Cerebellar nuclear complex (tissue), 1 donor: ENCODE data around the gene NTN3.
"Not testable (repeated sequence)": the region's sequence is repeated elsewhere in the genome, so short reads cannot be mapped to it uniquely, and the experiment has no call there.

ENCODE experiments used
- DNase-seq, 2 experiments: peaks; one replicate each; lab custom pipeline; 2025; lab: John Stamatoyannopoulos, UW

The NTN3 gene

GRCh38 chr16:2479996-2480395, 8.9 kb downstream of the NTN3 start:
- DNase-seq = not testable (repeated sequence)

GRCh38 chr16:2480948-2481347, 9.9 kb downstream of the NTN3 start:
- no peak for DNase-seq

DNA sequence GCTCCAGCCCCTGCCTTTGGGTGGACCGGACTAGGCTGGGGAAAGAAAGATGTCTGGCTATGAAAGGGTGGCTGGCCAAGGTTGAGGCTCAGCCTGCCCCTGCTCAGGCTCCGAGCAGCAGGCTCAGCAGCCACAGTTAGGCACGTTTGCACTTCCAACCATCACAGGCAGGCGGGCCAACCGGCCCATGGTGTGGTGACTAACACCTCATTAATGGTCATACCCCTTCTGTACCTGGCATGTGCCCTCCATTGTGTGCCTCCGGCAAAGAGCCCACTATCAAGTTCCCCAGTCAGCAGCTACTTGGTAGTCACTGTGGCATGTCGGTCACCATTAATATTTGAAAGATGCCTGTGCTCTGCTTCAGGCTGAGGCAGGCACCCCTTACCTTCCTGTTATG, 10.6 kb downstream of the NTN3 start:
- no peak for DNase-seq

DNA sequence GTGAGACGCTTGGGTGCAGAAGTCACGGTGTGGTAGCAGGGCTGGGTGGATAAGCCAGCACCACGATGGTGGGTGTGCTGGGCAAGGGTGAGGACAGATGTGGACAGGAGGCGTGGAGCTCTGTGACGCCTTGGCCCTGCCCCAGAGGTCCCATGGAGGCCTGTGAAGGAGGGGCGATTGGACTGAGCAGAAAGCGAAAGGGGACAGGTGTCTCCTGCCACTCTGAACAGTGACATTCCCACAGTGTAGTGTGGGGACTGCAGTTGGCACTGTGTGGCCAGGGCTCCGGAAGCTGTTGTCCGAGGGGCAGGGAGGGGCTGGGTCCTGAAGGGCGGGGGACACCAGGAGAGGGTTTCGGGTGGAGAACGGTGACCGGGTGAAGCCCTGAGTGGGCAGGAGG, 11.2 kb downstream of the NTN3 start:
- DNase-seq = no peak

- peak in 1 of 2 experiments; percentile 45 for DNase-seq
Observed at GRCh38 chr16:2482708-2483534, 11.8 kb downstream of the NTN3 start.

DNA sequence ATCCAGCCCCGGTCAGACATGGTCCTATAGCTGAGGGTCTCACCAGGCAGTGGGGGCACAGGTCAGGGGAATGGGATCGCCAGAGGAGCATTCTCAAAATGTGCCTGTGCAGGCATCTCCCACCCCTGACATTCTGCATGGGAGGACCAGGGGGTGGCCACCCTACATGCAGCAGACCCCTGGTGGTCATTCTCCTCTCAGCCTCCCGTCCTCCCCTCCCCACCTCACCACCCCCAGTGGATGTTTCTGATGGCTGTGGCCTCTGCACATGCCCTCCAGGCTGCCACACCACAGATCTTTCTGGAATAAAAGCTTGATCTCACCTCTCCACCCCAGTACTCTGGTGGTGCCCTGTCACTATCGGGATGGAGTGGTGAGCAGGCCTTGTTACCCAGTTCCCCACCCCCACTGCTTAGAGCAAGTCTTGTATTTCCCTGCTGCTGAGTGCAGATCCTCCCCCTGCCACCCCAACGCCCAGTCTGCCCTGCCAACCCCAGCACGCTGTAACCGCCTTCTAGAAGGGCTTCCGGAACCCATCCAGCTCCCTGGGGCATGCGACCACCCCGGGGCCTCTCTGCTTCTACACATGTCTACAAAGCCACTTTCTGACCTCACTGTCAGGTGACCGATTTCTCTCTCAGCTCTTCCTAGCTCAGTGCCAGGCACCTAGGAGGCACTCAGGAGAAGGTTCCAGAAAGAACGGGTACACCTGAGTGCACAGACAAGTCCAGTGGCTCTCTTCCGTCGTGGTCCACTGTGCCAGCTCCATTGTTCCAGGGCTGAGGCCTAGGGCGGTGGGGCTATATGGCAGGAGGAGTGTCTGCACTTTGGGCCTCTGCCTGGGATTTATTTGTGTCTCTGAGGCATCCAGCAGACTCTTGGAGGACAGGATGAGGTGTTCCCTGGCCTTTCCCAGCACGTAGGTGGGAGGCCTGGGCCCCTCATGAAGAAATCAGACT, 13.1 kb downstream of the NTN3 start:
- no peak for DNase-seq

DNA sequence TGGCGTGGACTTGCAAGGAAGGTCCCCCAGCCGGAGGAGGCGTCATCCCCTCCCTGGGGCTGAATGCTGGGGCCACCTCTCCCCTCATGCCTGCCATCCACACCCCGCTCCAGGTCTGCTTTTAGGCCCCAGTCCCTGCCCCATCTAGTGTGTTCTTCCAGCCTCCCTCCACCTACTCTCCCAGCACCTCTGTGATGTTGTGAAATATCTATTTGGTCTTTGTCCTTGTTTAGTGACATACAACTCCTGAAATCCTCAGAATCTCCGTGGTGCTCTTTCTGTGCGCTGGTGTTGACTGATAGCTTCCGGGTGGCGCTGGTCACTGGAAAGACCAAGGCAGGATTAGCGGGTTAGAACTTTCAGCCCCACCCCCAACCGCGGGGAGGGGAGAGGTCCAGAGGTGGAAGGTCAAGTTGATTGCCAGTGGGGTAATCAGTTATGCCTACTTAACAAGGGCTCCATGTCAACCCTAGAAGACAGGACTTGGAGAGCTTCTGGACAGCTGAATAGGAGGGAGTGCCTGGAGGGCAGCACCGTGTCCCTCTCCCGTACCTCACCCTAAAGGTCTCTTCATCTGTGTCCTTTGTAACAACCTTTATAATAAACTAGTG, 13.9 kb downstream of the NTN3 start:
- DNase-seq = no peak

- DNase-seq = no peak
Observed at GRCh38 chr16:2485811-2486507, 14.9 kb downstream of the NTN3 start.

- DNase-seq = peak in 1 of 2 experiments; percentile 59
Observed at GRCh38 chr16:2486645-2487516, 15.8 kb downstream of the NTN3 start.

GRCh38 chr16:2487517-2487842, 16.4 kb downstream of the NTN3 start:
- no peak for DNase-seq

DNA sequence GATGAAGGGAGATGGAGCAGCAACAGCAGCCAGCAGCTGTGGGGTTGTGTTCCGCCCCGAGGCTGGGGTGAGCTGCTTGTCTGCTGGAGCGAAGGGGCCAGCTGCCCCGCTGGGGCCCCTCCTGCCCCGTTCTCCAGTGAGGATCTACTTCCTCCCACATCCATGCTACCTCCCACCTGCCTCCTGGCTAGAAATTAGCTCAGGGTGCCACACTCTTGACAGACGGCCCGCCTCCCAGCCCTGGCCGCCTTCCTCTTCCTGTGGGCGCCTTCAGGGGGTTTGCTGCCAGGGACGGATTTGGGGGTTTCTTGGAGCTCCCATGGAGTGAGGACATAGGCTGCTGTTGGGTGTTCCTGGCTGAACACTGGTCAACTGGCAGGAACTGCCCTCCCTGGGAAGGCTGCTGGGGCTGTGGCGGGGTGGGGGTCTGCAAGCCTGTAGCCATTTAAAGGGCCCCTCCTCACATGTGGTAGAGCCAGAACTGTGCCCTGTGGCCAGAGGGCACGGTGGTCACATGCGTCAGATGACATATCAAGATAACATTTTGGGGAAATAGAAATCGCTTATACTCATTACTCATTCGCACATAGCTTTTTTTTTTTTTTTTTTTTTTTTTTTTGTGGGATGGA, 16.9 kb downstream of the NTN3 start:
- no peak for DNase-seq

DNA sequence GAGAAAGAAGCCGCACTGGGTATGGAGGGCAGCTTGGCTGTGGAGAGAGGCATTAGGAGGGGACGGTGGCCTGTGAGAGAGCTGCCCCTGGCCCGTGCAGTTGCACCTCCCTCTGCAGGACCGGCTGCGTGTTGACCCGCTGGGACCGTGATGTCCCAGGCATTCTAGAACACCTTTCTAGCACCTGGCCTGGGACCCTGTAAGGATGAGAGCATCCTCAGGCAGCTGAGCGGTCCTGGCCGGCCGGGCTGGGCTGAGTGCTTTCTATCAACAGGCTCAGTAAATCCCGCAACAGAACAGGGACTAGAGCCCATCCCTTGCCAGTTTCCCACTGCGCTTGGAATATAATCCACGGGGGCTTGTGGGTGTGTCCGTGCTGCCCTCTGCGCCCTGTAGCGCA, 18.5 kb downstream of the NTN3 start:
- DNase-seq = no peak

GRCh38 chr16:2490190-2491105, 19.4 kb downstream of the NTN3 start:
- DNase-seq = no peak

GRCh38 chr16:2492292-2492691, 21.2 kb downstream of the NTN3 start:
- DNase-seq = no peak

DNA sequence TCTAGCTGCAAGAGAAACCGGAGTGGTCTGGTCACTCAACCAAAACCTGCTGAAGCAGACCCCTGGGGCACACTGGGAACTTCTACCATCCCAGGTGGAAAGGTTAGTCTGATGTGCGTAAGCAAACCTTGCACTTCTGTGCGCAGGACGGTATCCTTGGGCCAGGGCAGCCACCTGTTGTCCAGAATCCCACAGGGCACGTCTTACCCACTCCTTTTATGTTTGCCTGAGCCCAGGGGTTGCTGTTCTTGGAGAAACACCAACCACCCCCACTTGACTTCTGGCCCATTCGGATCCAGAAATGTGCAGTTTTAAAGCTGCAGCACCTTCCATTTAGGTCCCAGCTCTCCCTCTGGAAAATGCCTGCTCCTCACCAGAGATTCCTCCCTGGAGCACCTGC, 22.5 kb downstream of the NTN3 start:
- DNase-seq = no peak

- DNase-seq = no peak
Observed at GRCh38 chr16:2494616-2495015, 23.5 kb downstream of the NTN3 start.

DNA sequence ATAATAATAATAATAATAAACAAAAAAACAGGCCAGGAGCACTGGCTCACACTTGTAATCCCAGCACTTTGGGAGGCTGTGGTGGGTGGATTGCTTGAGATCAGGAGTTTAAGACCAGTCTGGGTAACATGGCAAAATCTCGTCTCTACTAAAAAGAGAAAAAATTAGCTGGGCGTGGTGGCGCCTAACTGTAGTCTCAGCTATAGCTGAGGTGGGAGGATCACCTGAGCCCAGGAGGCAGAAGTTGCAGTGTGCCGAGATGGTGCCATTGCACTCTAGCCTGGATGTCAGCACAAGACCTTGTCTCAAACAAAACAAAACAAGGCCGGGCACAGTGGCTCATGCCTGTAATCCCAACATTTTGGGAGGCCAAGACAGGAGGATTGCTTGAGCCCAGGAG, 23.9 kb downstream of the NTN3 start:
- DNase-seq = no peak

DNA sequence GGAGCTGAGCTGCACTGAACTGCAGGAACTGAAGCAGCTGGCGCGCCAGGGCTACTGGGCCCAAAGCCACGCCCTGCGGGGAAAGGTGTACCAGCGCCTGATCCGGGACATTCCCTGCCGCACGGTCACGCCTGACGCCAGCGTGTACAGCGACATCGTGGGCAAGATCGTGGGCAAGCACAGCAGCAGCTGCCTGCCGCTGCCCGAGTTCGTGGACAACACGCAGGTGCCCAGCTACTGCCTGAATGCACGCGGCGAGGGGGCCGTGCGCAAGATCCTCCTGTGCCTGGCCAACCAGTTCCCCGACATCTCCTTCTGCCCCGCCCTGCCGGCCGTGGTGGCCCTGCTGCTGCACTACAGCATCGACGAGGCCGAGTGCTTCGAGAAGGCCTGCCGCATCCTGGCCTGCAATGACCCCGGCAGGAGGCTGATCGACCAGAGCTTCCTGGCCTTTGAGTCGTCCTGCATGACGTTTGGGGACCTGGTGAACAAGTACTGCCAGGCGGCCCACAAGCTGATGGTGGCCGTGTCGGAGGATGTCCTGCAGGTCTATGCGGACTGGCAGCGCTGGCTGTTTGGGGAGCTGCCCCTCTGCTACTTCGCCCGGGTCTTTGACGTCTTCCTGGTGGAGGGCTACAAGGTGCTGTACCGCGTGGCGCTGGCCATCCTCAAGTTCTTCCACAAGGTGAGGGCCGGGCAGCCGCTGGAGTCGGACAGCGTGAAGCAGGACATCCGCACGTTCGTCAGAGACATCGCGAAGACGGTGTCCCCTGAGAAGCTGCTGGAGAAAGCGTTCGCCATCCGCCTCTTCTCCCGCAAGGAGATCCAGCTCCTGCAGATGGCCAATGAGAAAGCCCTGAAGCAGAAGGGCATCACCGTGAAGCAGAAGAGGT, 25.4 kb downstream of the NTN3 start:
- no peak for DNase-seq
